Smooth muscle cell (in vitro differentiated cells): ENCODE measurements around the gene FAM13A. TPM values are rescaled to one million over a fixed set of nuclear protein-coding genes. Genes with fewer than 3 reads are reported as not detected.

Experiments
- DNase-seq: peaks from one replicate; lab custom pipeline; 2025; ENCODE audit not compliant: unreplicated experiment; lab: John Stamatoyannopoulos, UW
- H2AFZ ChIP-seq: fragments of 200-600 bp; sonication (generic); 2 replicates; pipeline ENCODE4 v1.6.0; 2016; ENCODE audit warnings: antibody characterized with exemption, low read depth, mild to moderate bottlenecking
- H3F3A ChIP-seq: fragments of 200-600 bp; sonication (generic); 2 replicates; pipeline ENCODE4 v1.6.0; 2017; ENCODE audit warnings: antibody characterized with exemption, low read depth
- H3K27ac ChIP-seq: fragments of 200-600 bp; sonication (generic); 2 replicates; pipeline ENCODE4 v1.5.1; 2016; ENCODE audit warnings: low read depth, mild to moderate bottlenecking
- H3K27me3 ChIP-seq: fragments of 200-600 bp; sonication (generic); 2 replicates; pipeline ENCODE4 v1.6.1; 2016; ENCODE audit warnings: low read depth, mild to moderate bottlenecking
- H3K36me3 ChIP-seq: fragments of 200-600 bp; sonication (generic); 2 replicates; pipeline ENCODE4 v1.5.1; 2016; ENCODE audit warnings: low read depth
- H3K4me1 ChIP-seq: fragments of 200-600 bp; sonication (generic); 2 replicates; pipeline ENCODE4 v1.5.1; 2016; ENCODE audit warnings: low read depth
- H3K4me2 ChIP-seq: fragments of 200-600 bp; sonication (generic); 2 replicates; pipeline ENCODE4 v1.6.0; 2016; ENCODE audit warnings: mild to moderate bottlenecking
- H3K4me3 ChIP-seq: fragments of 200-600 bp; sonication (generic); 2 replicates; pipeline ENCODE4 v1.5.1; 2016; ENCODE audit warnings: mild to moderate bottlenecking
- H3K79me2 ChIP-seq: fragments of 200-600 bp; sonication (generic); 2 replicates; pipeline ENCODE4 v1.6.0; 2016; ENCODE audit warnings: low read depth, mild to moderate bottlenecking
- H3K9ac ChIP-seq: fragments of 200-600 bp; sonication (generic); 2 replicates; pipeline ENCODE4 v1.6.0; 2016; ENCODE audit warnings: low read depth
- H3K9me3 ChIP-seq: fragments of 200-600 bp; sonication (generic); replicated peaks from 2 replicates; pipeline ENCODE4 v1.5.1; 2016; ENCODE audit warnings: low read depth
- H4K20me1 ChIP-seq: fragments of 200-600 bp; sonication (generic); 2 replicates; pipeline ENCODE4 v1.6.0; 2016; ENCODE audit warnings: low read depth
- CTCF ChIP-seq: fragments of 200-600 bp; sonication (generic); IDR thresholded peaks from 2 replicates; pipeline ENCODE4 v1.5.1; 2017; ENCODE audit warnings: borderline replicate concordance, mild to moderate bottlenecking, antibody characterized with exemption; ENCODE audit not compliant: insufficient read depth, poor library complexity, severe bottlenecking
- WGBS: methylation state at CpG from one replicate; pipeline ENCODE4 v1.1.7; 2016; ENCODE audit warnings: low lambda C conversion rate; 5-methylcytosine and 5-hydroxymethylcytosine counted together
- polyA plus RNA-seq: library from polyadenylated mRNA; unstranded; fragments of >200 nt; fragmentation: Nextera tagmentation; extraction: Ambion mirVana; gene quantifications from 2 replicates; pipeline ENCODE4 v1.2.1, GENCODE V29; 2016
- total RNA-seq: library from RNA; depleted of rRNA; stranded (reverse); fragments of >200 nt; gene quantifications from 2 replicates; pipeline ENCODE4 v1.2.3, GENCODE V29; 2014

FAM13A gene
- total and polyA plus RNA-seq, 2 experiments from 2014 or later = 14.6 to 39.9 TPM

- Histone ChIP-seq H3K27me3 (no peaks in the 10 kb centered on the region), H4K20me1 (no peaks in the 10 kb centered on the region), H3K36me3 (no peaks in the 10 kb centered on the region), H3K4me2 (peak within 1 kb of the TSS; percentile 84), H3K9me3 (no peaks in the 10 kb centered on the region), H3K27ac (no peak within 1 kb of the TSS), H2AFZ (peak within 1 kb of the TSS; percentile 76), H3K4me3 (peak within 1 kb of the TSS; percentile 71), H3K4me1 (peaks cover 5% of the 10 kb centered on the region), H3K9ac (peak within 1 kb of the TSS; percentile 42), H3F3A (no peaks in the 10 kb centered on the region), H3K79me2 (no peaks in the 10 kb centered on the region)
- DNase-seq = no peak
- TF ChIP-seq CTCF = no peak
- WGBS = 55% methylated on average over 40 of the region's 40 CpGs
These were observed 359.2 kb downstream of the FAM13A start, which contains the start of gene NAP1L5 for GRCh38 chr4:88697588-88698329. Gene NAP1L5 (minus strand): TSS chr4:88697829. CDS start chr4:88697754, 75 bp downstream.

DNA sequence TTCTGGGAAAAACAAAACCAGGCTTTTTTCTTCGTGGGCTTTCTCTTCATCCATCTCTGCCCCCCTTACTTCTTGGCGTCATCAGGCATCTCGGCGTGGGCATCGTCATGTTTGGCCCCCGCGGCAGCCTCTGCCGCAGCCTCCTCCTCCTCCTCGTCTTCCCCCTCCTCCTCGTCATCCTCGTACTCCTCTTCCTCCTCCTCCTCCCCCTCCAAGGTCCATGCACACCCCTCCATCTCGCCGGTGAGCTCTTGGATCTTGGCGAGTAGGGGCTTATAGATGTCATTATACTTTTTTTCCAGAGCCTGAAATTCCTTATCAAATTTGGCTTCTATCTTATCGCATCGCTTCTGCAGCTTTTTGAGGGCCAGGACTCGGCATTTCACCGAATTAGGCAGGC lies 359.8 kb downstream of the FAM13A start:
- no peak for DNase-seq
- peak overlapping the region; percentile 76 for H2AFZ ChIP-seq
- peak overlapping the region; percentile 42 for H3K9ac ChIP-seq
- whole genome bisulfite sequencing = 41% methylated on average over 18 of the region's 18 CpGs
- H3F3A ChIP-seq = no peaks in the 10 kb centered on the region
- H3K4me3 ChIP-seq = peak overlapping the region; percentile 71
- H4K20me1 ChIP-seq = no peaks in the 10 kb centered on the region
- no peaks in the 10 kb centered on the region for H3K79me2 ChIP-seq
- no peaks in the 10 kb centered on the region for H3K36me3 ChIP-seq
- peaks cover 5% of the 10 kb centered on the region for H3K4me1 ChIP-seq
- no peak overlapping the region for H3K27ac ChIP-seq
- no peaks in the 10 kb centered on the region for H3K9me3 ChIP-seq
- no peaks in the 10 kb centered on the region for H3K27me3 ChIP-seq
- no peak for TF ChIP-seq CTCF
- H3K4me2 ChIP-seq = peak overlapping the region; percentile 84

GRCh38 chr4:88696630-88697029 lies 360.4 kb downstream of the FAM13A start:
- H3K9me3 ChIP-seq = no peaks in the 10 kb centered on the region
- peak overlapping the region; percentile 76 for H2AFZ ChIP-seq
- H3K36me3 ChIP-seq = no peaks in the 10 kb centered on the region
- TF ChIP-seq CTCF = no peak
- H3K27ac ChIP-seq = no peak overlapping the region
- peak overlapping the region; percentile 84 for H3K4me2 ChIP-seq
- H4K20me1 ChIP-seq = no peaks in the 10 kb centered on the region
- H3F3A ChIP-seq = no peaks in the 10 kb centered on the region
- WGBS = 77% methylated on average over 7 of the region's 7 CpGs
- DNase-seq = no peak
- peak overlapping the region; percentile 71 for H3K4me3 ChIP-seq
- H3K79me2 ChIP-seq = no peaks in the 10 kb centered on the region
- no peak overlapping the region for H3K9ac ChIP-seq
- H3K4me1 ChIP-seq = peaks cover 5% of the 10 kb centered on the region
- no peaks in the 10 kb centered on the region for H3K27me3 ChIP-seq

DNA sequence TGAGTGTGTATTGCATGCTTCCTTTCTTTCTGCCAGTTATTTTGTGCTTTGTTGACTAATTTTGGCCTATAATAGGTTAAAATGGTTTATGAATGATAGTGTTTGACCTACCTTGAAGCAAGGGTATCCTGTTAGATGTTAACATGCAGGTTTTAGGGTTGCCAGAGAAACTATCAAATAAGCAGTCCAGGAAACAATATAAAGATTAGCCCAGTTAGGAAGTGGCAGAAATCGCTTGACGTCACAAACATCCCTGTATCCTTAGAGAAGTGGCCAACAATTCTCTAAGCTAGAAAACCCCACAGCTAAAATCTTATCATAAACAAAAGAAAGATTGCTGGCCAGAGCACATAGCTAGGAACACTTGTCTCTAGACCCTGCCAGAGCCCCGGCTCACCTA lies 363.2 kb downstream of the FAM13A start:
- Histone ChIP-seq H3K27me3 (no peaks in the 10 kb centered on the region), H3K27ac (no peak overlapping the region), H2AFZ (no peak overlapping the region), H3K9me3 (no peaks in the 10 kb centered on the region), H3K36me3 (no peaks in the 10 kb centered on the region), H3K79me2 (no peaks in the 10 kb centered on the region), H4K20me1 (no peaks in the 10 kb centered on the region), H3K4me1 (peaks cover 5% of the 10 kb centered on the region), H3K9ac (no peak overlapping the region), H3K4me2 (no peak overlapping the region), H3K4me3 (no peak overlapping the region), H3F3A (no peaks in the 10 kb centered on the region)
- 88% methylated on average over 3 of the region's 3 CpGs for WGBS
- DNase-seq = no peak
- TF ChIP-seq CTCF = no peak
